Upper lobe of left lung (tissue), 6 donors: ENCODE results near the gene TGFB1I1. TPM values are rescaled to one million over a fixed set of nuclear protein-coding genes. Genes with fewer than 3 reads are reported as not detected.
A peak's percentile ranks its signal among the peaks of the same experiment; 100 is the strongest.

ENCODE experiments used
- ATAC-seq, 2 donors: fragments of 200-7000 bp; cut with Tn5 transposase; one replicate each; pipeline ENCODE4 v1.9.1; 2022; ENCODE audit warnings: mild to moderate bottlenecking in 2 of 2, moderate library complexity in 2 of 2; ENCODE audit not compliant: low FRiP score in 2 of 2
- DNase-seq, 2 donors: peaks; one replicate each; pipeline ENCODE4 v3.0.0-alpha.2; 2019 to 2020
- H3K27ac ChIP-seq, 4 donors: fragments of 200-600 bp; sonication (generic); one replicate each; pipeline ENCODE4 v1.5.1; 2016 to 2019
- H3K27me3 ChIP-seq, 4 donors: fragments of 200-600 bp; sonication (generic); one replicate each; pipeline ENCODE4 v1.5.1; 2017 to 2019
- H3K36me3 ChIP-seq, 4 donors: fragments of 200-600 bp; sonication (generic); one replicate each; pipeline ENCODE4 v1.5.1; 2016 to 2019
- H3K4me1 ChIP-seq, 4 donors: fragments of 200-600 bp; sonication (generic); one replicate each; pipeline ENCODE4 v1.5.1; 2018 to 2019
- H3K4me3 ChIP-seq, 4 donors: fragments of 200-600 bp; sonication (generic); one replicate each; pipeline ENCODE4 v1.5.1; 2017 to 2019; ENCODE audit warnings: mild to moderate bottlenecking in 2 of 4, moderate library complexity in 1 of 4
- H3K9me3 ChIP-seq, 4 donors: fragments of 200-600 bp; sonication (generic); one replicate each; pipeline ENCODE4 v1.5.1; 2018 to 2019
- EP300 ChIP-seq, 4 donors: sonication (generic); formaldehyde crosslinking; IDR thresholded peaks; one replicate each; pipeline ENCODE4 v1.5.1; 2017; ENCODE audit warnings: antibody characterized with exemption in 4 of 4, control low read depth in 2 of 4
- POLR2A ChIP-seq, 4 donors: fragments of 450-650 bp; IDR thresholded peaks; one replicate each; pipeline ENCODE4 v1.5.1; 2016 to 2017; ENCODE audit warnings: antibody characterized with exemption in 4 of 4, mild to moderate bottlenecking in 2 of 4
- POLR2AphosphoS5 ChIP-seq, 2 donors: sonication (generic); formaldehyde crosslinking; IDR thresholded peaks; one replicate each; pipeline ENCODE4 v1.5.1; 2017; ENCODE audit warnings: antibody characterized with exemption in 2 of 2
- WGBS, 2 donors: methylation state at CpG; one replicate each; pipeline ENCODE4 v1.1.5; 2017 to 2018; 5-methylcytosine and 5-hydroxymethylcytosine counted together
- total RNA-seq, 6 donors: library from RNA; depleted of rRNA in 4 of 6; stranded (reverse); fragments of >200 nt in 4 of 6; gene quantifications; one replicate each; pipeline versions ENCODE4 v1.1.0 to v1.2.1, GENCODE V29; 2016 to 2021
- TF ChIP-seq, protein P1 (sequence below), 6 experiments: fragments of 450-650 bp in 4 of 6; fragments of 200-600 bp in 2 of 6; sonication (generic) in 2 of 6; IDR thresholded peaks; one replicate each; pipeline ENCODE4 v1.5.1; 2016 to 2019; ENCODE audit warnings: antibody characterized with exemption in 6 of 6
- donor health status: DM: no; HTN: no; CAD: no; lungs with moderate emphysema.
- donor health status: DM: no; HTN: yes; CAD: no; lungs with severe emphysema.

TGFB1I1 gene
- total RNA-seq, 6 donors from 2014 or later = 21.0 to 62.8 (median 27.8) TPM

DNA sequence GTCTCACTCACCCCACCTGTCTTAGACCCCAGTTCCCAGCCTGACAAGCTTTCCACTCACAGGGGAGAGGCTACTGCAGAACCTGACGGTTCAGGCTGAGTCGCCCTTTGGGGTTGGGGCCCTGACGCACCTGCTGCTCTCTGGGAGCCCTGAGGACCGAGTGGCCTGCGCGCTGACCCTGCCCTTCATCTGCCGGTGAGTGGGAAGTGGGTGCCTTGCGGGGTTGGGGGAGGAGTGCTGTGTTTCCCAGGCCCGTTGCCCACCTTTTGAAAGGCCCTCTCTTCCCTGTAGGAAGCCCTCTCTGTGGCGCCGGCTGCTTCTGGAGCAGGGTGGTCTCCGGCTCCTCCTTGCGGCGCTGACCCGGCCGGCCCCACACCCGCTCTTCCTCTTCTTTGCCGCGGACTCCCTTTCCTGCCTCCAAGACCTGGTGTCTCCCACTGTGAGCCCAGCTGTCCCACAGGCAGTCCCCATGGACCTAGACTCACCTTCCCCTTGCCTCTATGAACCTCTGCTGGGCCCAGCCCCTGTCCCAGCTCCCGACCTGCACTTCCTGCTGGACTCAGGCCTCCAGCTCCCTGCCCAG lies 6.1 kb upstream of the TGFB1I1 start:
- ATAC-seq (peak in 1 of 2 donors; percentile 11), DNase-seq (no peak)
- H3K36me3 ChIP-seq = peaks cover 2 to 56% (median 41%) of the 10 kb centered on the region in 4 donors
- no peak overlapping the region for H3K27ac ChIP-seq
- H3K27me3 ChIP-seq = no peaks in the 10 kb centered on the region
- TF ChIP-seq, protein P1, sequence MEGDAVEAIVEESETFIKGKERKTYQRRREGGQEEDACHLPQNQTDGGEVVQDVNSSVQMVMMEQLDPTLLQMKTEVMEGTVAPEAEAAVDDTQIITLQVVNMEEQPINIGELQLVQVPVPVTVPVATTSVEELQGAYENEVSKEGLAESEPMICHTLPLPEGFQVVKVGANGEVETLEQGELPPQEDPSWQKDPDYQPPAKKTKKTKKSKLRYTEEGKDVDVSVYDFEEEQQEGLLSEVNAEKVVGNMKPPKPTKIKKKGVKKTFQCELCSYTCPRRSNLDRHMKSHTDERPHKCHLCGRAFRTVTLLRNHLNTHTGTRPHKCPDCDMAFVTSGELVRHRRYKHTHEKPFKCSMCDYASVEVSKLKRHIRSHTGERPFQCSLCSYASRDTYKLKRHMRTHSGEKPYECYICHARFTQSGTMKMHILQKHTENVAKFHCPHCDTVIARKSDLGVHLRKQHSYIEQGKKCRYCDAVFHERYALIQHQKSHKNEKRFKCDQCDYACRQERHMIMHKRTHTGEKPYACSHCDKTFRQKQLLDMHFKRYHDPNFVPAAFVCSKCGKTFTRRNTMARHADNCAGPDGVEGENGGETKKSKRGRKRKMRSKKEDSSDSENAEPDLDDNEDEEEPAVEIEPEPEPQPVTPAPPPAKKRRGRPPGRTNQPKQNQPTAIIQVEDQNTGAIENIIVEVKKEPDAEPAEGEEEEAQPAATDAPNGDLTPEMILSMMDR (IDR thresholded peaks at IDR 0.05) = no peak
- TF ChIP-seq EP300 (IDR thresholded peaks at IDR 0.05) (no peak), POLR2A (IDR thresholded peaks at IDR 0.05) (no peak), POLR2AphosphoS5 (IDR thresholded peaks at IDR 0.05) (no peak)
- H3K9me3 ChIP-seq = no peaks in the 10 kb centered on the region
- H3K4me3 ChIP-seq = no peak overlapping the region
- WGBS, 2 donors = 78 to 86% methylated on average over 16 to 20 of the region's 20 CpGs
- peaks cover 0 to 10% (median 2%) of the 10 kb centered on the region in 4 donors for H3K4me1 ChIP-seq

DNA sequence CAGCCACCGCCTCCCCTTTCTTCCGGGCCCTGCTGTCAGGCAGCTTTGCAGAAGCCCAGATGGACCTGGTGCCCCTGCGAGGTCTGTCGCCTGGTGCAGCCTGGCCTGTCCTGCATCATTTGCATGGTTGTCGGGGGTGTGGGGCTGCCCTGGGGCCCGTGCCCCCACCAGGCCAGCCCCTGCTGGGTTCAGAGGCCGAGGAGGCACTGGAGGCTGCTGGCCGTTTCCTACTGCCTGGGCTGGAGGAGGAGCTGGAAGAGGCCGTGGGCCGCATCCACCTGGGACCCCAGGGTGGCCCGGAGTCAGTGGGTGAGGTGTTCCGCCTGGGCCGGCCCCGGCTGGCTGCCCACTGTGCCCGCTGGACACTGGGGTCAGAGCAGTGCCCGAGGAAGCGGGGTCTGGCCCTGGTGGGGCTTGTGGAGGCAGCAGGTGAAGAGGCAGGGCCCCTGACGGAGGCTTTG lies 5.5 kb upstream of the TGFB1I1 start:
- H3K4me1 ChIP-seq = peaks cover 4 to 10% (median 5%) of the 10 kb centered on the region in 4 donors
- peak in 1 of 2 donors; percentile 79 for DNase-seq
- peak in 1 of 2 donors; percentile 6 for ATAC-seq
- H3K9me3 ChIP-seq = no peaks in the 10 kb centered on the region
- no peak overlapping the region for H3K4me3 ChIP-seq
- H3K27me3 ChIP-seq = no peaks in the 10 kb centered on the region
- TF ChIP-seq POLR2A (IDR thresholded peaks at IDR 0.05) (no peak), POLR2AphosphoS5 (IDR thresholded peaks at IDR 0.05) (no peak), EP300 (IDR thresholded peaks at IDR 0.05) (no peak)
- TF ChIP-seq, protein P1 (IDR thresholded peaks at IDR 0.05) = no peak
- H3K36me3 ChIP-seq = peaks cover 2 to 56% (median 41%) of the 10 kb centered on the region in 4 donors
- H3K27ac ChIP-seq = no peak overlapping the region
- 97 to 100% methylated on average over 2 to 17 of the region's 18 CpGs for WGBS, 2 donors

DNA sequence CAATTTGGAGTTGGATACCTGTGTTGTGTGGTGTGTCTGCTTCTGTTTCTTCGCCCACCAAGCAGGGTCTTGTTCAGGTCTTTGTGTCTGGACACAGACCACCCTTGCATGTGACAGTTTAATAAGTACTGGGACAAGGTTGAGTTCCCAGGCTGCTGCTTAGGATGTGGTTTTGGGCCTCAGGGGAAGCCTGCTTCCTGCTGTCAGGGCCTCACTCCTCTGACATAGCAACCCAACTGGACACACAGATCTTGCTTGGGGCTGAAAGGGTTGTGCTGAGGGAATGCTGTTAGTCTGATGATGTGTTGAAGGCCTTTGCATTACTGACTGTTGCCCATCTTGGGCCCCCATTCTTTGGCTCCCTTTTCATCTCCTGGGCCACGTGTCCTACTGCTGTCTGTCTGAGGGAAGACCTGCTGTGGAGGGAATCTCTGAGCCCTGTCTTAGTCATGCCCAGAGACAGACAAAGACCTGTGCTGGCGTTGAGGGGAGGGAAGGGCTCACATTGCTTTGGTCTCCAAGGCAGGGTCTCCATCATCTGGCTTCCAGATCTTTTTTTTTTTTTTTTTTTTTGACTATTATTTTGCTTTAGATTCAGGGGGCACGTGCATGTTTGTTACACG lies 4.7 kb upstream of the TGFB1I1 start:
- TF ChIP-seq EP300 (IDR thresholded peaks at IDR 0.05) (no peak), POLR2A (IDR thresholded peaks at IDR 0.05) (no peak), POLR2AphosphoS5 (IDR thresholded peaks at IDR 0.05) (no peak)
- TF ChIP-seq, protein P1 (IDR thresholded peaks at IDR 0.05) = no peak
- DNase-seq = no peak
- Histone ChIP-seq H3K27ac (no peak overlapping the region), H3K4me1 (peaks cover 7 to 18% (median 13%) of the 10 kb centered on the region in 4 donors), H3K9me3 (no peaks in the 10 kb centered on the region), H3K27me3 (no peaks in the 10 kb centered on the region), H3K36me3 (peaks cover 2 to 49% (median 35%) of the 10 kb centered on the region in 4 donors), H3K4me3 (no peak overlapping the region)
- 85 to 89% methylated on average over 4 to 5 of the region's 5 CpGs for WGBS, 2 donors
- ATAC-seq = no peak

DNA sequence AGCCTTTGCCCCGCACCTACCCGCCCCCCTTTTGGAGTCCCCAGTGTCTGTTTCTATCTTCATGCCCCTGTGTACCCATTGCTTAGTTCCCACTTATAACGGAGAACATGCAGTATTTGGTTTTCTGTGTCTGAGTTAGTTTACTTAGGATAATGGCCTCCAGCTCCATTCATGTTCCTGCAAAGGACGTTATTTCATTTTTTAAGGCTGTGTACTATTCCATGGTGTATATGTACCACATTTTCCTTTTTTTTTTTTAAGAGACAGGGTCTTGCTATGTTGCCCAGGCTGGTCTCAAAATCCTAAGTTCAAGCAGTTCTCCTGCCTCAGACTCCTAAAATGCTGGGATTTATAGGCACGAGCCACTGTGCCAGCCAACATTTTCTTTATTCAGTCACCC lies 4.1 kb upstream of the TGFB1I1 start:
- TF ChIP-seq EP300 (IDR thresholded peaks at IDR 0.05) = no peak
- TF ChIP-seq, protein P1 (IDR thresholded peaks at IDR 0.05) = no peak
- TF ChIP-seq POLR2AphosphoS5 (IDR thresholded peaks at IDR 0.05) = no peak
- TF ChIP-seq POLR2A (IDR thresholded peaks at IDR 0.05) = no peak
- WGBS, 2 donors = 89 to 96% methylated on average over 5 of the region's 5 CpGs

More for the DNA sequence above, 4.1 kb upstream of the TGFB1I1 start:
- no peak overlapping the region for H3K4me3 ChIP-seq
- peaks cover 2 to 44% (median 32%) of the 10 kb centered on the region in 4 donors for H3K36me3 ChIP-seq
- no peak overlapping the region for H3K27ac ChIP-seq
- no peaks in the 10 kb centered on the region for H3K27me3 ChIP-seq
- ATAC-seq (no peak), DNase-seq (no peak)
- peaks cover 13 to 24% (median 17%) of the 10 kb centered on the region in 4 donors for H3K4me1 ChIP-seq
- H3K9me3 ChIP-seq = no peaks in the 10 kb centered on the region
